LNCaP clone FGC (cell line): ENCODE results near the gene CELF5.

Experiments used
- DNase-seq: peaks from one replicate; pipeline ENCODE4 v3.0.0-alpha.2; 2011; ENCODE audit warnings: low read depth
- H3K4me3 ChIP-seq: 2 replicates; pipeline ENCODE4 v1.5.1; 2011; ENCODE audit warnings: mild to moderate bottlenecking, low read depth, low read length, control low read depth
- TF ChIP-seq, protein P1 (sequence below): IDR thresholded peaks from 2 replicates; pipeline ENCODE4 v1.5.1; 2012; ENCODE audit warnings: mild to moderate bottlenecking; ENCODE audit not compliant: control insufficient read depth, insufficient read depth; ENCODE audit errors: extremely low read depth

The CELF5 gene

DNA sequence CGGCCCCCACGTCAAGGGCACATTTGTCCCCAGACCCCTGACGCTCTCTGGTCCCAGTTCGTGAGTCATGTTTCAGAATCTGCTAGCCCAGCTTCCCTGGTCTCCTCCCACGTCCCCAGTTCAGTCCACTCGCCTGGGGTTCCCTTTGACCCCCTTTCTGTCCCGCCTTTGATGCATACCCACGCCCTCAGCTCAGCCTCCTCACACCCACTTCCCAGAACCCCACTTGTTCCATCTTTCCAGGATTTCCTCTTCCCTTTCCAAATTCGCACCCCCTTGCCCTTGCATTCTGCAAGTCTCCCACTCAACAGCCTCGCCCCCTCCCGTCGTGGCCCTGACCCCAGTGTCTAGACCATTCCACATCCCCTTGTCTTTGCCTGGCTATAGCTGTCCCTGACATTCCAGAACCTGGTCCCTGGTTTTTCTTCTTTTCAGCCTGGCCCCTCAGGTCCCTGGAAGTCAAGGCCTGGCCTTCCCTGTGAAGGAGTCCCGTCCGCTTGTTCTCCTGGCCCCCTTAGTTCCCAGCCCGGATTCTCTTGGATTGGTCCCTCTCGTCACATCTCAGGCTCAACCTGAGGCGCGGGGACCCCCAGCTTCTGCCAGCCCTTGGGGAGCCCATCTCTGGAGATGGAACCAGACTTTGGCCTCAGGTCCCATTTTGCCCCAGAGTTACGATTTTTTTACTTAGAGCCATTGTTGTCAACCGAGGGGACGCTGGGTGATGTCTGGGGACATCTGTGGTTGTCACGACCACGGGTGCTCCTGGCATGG is 37.4 kb upstream of the CELF5 start:
- TF ChIP-seq, protein P1, sequence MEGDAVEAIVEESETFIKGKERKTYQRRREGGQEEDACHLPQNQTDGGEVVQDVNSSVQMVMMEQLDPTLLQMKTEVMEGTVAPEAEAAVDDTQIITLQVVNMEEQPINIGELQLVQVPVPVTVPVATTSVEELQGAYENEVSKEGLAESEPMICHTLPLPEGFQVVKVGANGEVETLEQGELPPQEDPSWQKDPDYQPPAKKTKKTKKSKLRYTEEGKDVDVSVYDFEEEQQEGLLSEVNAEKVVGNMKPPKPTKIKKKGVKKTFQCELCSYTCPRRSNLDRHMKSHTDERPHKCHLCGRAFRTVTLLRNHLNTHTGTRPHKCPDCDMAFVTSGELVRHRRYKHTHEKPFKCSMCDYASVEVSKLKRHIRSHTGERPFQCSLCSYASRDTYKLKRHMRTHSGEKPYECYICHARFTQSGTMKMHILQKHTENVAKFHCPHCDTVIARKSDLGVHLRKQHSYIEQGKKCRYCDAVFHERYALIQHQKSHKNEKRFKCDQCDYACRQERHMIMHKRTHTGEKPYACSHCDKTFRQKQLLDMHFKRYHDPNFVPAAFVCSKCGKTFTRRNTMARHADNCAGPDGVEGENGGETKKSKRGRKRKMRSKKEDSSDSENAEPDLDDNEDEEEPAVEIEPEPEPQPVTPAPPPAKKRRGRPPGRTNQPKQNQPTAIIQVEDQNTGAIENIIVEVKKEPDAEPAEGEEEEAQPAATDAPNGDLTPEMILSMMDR = no peak
- peak overlapping the region; percentile 82 for H3K4me3 ChIP-seq
- DNase-seq = no peak

DNA sequence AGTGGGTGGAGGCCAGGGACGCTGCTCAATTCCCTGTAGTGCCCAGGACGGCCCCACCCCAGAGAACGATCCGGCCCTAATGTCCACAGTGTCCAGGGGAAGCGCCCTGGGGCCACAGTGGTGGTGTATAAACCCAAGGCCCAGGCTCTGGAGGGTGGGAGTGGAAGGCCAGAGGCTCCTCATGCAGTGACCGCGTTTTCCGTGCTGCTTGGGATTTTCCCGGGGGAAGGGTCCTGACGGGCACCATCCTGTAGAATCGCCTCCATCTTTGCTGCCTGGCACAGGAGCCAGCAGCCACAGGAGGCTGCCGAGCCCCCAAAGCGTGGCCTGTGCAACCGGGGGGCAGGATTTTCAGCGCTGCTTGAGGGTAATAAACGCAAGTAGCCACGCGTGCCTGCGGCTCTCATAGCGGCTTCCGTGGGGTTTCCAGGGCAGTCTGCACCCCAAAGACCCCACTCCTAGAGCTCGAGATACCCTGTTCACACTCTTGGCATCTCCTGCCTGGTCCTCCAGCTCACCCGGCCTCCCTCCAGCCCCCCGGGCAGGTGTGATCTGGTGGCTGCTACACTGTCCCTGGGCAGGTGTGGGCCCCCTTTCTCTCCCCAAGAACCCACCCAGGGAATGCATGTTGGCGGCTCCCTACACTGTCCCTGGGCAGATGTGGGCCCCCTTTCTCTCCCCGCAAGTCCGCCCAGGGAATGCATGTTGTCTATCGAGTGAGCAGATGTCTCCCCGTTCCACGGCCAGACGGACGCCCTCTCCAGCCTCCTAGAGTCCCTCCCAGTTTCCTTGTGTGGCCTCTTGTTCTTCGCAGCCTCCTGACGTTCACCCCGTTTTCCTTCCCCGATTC is 36.6 kb upstream of the CELF5 start:
- H3K4me3 ChIP-seq = peak overlapping the region; percentile 82
- TF ChIP-seq, protein P1 = no peak
- no peak for DNase-seq

DNA sequence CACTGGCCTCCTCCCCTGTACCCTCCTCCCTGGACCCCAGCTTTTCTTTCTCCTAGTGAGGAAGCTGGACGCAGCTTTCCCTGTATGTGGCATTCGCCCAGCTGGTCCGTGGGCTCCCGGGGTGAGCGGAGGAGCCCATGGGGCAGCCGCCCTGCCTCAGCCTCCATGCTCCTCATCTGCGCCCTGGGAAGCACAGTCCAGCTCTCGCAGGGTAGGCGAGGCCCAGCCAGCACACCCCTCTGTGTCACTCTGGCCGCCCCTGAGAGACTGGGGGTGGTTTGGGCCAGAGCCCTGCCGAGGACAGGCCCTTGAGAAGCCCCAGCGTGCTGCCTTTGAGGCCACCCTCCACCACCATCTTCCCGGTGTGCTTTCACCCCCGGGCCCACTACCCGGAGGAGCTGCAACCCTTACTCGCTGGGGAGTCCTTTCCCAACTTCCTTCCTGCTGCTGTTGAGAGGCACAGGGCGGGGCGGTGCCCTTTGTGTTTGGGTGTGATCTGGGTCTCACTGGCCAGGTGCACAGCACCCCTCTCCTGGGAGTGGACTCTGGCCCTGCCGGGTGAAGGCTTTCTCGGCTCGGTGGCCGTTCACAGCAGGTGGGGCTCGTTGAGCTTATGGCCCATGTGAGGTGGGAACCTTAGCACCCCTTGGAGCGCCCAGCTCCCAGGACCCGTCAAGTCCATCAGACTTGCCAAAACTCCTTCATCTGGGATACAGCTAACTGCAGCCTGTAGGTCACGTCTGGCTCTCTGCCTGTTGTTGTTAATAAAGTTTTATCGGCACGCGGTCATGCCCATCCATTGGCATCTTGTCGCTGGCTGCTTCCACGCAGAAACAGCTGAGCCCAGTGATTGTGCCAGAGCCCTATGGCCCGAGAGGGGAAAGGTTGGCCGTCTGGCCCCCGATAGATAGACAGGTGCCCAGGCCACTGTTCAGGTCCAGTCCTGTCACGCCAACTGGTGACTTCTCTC is 35.5 kb upstream of the CELF5 start:
- H3K4me3 ChIP-seq = no peak overlapping the region
- DNase-seq = no peak
- TF ChIP-seq, protein P1 = no peak

DNA sequence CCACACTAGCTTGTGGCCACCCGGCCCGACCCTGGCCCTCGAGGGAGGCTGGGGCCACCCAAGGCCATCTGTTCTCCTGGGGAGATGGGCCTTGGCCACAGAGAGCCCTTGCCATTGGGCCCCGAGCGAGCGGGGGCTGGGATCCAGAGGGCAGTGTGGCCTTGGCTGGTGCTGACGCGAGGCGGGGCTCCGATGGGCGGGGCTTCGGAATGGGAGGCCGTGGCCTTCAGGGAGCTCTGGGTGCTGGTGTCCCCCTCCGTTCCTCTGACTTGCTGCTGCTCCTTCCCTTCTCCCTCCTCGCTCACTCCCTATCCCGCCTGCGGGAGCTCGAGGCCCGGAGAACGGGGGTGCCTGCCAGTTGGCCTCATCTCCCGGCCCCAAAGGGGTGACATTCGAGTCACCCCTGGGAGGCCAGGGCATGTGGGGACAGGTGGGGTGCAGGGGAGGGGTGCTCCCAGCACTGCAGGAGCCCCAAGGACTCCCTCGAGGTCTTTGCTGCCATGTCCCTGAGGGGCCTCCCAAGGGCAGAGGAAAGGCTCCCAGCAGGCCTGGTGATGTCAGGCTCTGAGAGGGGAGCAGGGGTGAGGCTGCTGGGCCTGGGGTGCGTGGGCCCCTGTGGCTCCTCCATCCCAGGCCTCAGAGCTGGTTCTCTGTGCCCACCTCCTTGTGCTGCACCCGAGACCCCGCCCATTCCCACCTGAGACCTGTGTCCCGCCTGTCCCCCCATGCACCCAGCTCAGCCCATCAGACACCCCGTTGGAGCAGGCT is 34.6 kb upstream of the CELF5 start:
- DNase-seq = no peak
- H3K4me3 ChIP-seq = no peak overlapping the region
- TF ChIP-seq, protein P1 = no peak

DNA sequence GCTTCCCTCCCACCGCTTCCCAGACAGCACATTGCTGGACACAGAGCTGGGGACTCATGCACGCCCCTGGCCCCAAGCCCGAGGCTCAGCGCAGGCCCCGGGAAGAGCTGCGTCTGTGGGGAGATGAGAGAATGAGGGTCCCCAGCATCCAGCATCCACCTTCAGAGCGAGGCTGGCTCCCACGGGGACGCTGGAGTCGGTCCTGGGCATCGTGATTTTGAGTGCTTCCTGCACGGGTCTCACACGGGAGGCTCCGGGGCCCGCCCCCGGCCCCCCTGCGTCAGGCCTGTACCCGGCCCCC is 34.0 kb upstream of the CELF5 start:
- DNase-seq = no peak
- no peak overlapping the region for H3K4me3 ChIP-seq
- TF ChIP-seq, protein P1 = no peak
